ENCODE results near the gene BDH1.

The BDH1 gene

GRCh38 chr3:197542741-197543454 is 12.9 kb downstream of the BDH1 start:
- H3K4me2 ChIP-seq (ENCODE audit: low read depth, low read length, poor library complexity, severe bottlenecking), result no peak overlapping the region
- H3K79me2 ChIP-seq (ENCODE audit: insufficient read depth, low read length), result no peaks in the 10 kb centered on the region; the same call in 1 of the 2 replicates

GRCh38 chr3:197541756-197542539 is 13.8 kb downstream of the BDH1 start:
- Histone ChIP-seq H3K27me3 (ENCODE audit: low read length) (no peaks in the 10 kb centered on the region), H3K9me3 (ENCODE audit: insufficient read depth, low read length) (no peaks in the 10 kb centered on the region), H3K79me2 (ENCODE audit: insufficient read depth, low read length) (no peaks in the 10 kb centered on the region), H3K9ac (ENCODE audit: low read length) (no peak overlapping the region), H3K27ac (ENCODE audit: low read depth, low read length) (no peak overlapping the region), H3K9me2 (replicated peaks; ENCODE audit: insufficient read depth, low read length) (no peaks in the 10 kb centered on the region), H3K4me2 (ENCODE audit: low read depth, low read length, poor library complexity, severe bottlenecking) (no peak overlapping the region), H4K20me1 (ENCODE audit: low read depth, low read length) (no peaks in the 10 kb centered on the region), H2AFZ (ENCODE audit: low read depth, low read length, severe bottlenecking) (no peak overlapping the region), H3F3A (ENCODE audit: insufficient read depth) (no peaks in the 10 kb centered on the region), H3K4me3 (ENCODE audit: insufficient read depth, low read length, poor library complexity, severe bottlenecking) (no peak overlapping the region), H3K36me3 (ENCODE audit: low read length) (no peaks in the 10 kb centered on the region)
- TF ChIP-seq CTCF (IDR thresholded peaks at IDR 0.05; ENCODE audit: insufficient read depth, low read length, poor library complexity, severe bottlenecking), result no peak
- no peak for TF ChIP-seq EZH2phosphoT487 (conservative IDR thresholded peaks at IDR 0.05; ENCODE audit: low read length)

More at GRCh38 chr3:197542741-197543454, 12.9 kb downstream of the BDH1 start:
- no peaks in the 10 kb centered on the region for H3F3A ChIP-seq (ENCODE audit: insufficient read depth)
- no peaks in the 10 kb centered on the region for H3K36me3 ChIP-seq (ENCODE audit: low read length)
- H2AFZ ChIP-seq (ENCODE audit: low read depth, low read length, severe bottlenecking), result no peak overlapping the region
- no peak overlapping the region for H3K4me3 ChIP-seq (ENCODE audit: insufficient read depth, low read length, poor library complexity, severe bottlenecking)
- no peaks in the 10 kb centered on the region for H3K27me3 ChIP-seq (ENCODE audit: low read length)
- TF ChIP-seq EZH2phosphoT487 (conservative IDR thresholded peaks at IDR 0.05; ENCODE audit: low read length) (no peak), CTCF (IDR thresholded peaks at IDR 0.05; ENCODE audit: insufficient read depth, low read length, poor library complexity, severe bottlenecking) (no peak)
- H3K9me3 ChIP-seq (ENCODE audit: insufficient read depth, low read length), result no peaks in the 10 kb centered on the region
- no peaks in the 10 kb centered on the region for H4K20me1 ChIP-seq (ENCODE audit: low read depth, low read length)
- H3K27ac ChIP-seq (ENCODE audit: low read depth, low read length), result no peak overlapping the region
- H3K9me2 ChIP-seq (replicated peaks; ENCODE audit: insufficient read depth, low read length), result no peaks in the 10 kb centered on the region
- H3K9ac ChIP-seq (ENCODE audit: low read length), result no peak overlapping the region

GRCh38 chr3:197540961-197541377 is 14.8 kb downstream of the BDH1 start:
- Histone ChIP-seq H4K20me1 (ENCODE audit: low read depth, low read length) (no peaks in the 10 kb centered on the region), H2AFZ (ENCODE audit: low read depth, low read length, severe bottlenecking) (no peak overlapping the region), H3K36me3 (ENCODE audit: low read length) (no peaks in the 10 kb centered on the region), H3K4me2 (ENCODE audit: low read depth, low read length, poor library complexity, severe bottlenecking) (no peak overlapping the region), H3K27ac (ENCODE audit: low read depth, low read length) (no peak overlapping the region), H3K9me3 (ENCODE audit: insufficient read depth, low read length) (no peaks in the 10 kb centered on the region), H3K79me2 (ENCODE audit: insufficient read depth, low read length) (no peaks in the 10 kb centered on the region), H3K9ac (ENCODE audit: low read length) (no peak overlapping the region), H3F3A (ENCODE audit: insufficient read depth) (no peaks in the 10 kb centered on the region), H3K27me3 (ENCODE audit: low read length) (no peaks in the 10 kb centered on the region), H3K4me3 (ENCODE audit: insufficient read depth, low read length, poor library complexity, severe bottlenecking) (no peak overlapping the region), H3K9me2 (replicated peaks; ENCODE audit: insufficient read depth, low read length) (no peaks in the 10 kb centered on the region)
- TF ChIP-seq EZH2phosphoT487 (conservative IDR thresholded peaks at IDR 0.05; ENCODE audit: low read length) (no peak), CTCF (IDR thresholded peaks at IDR 0.05; ENCODE audit: insufficient read depth, low read length, poor library complexity, severe bottlenecking) (no peak)

Measured in SU-DHL-6 (cell line).